T-helper 9 cell (primary cell): ENCODE measurements around the gene FAM120A.

Source experiments
- DNase-seq: peaks from one replicate; pipeline ENCODE4 v3.0.0-alpha.2; 2020

The FAM120A gene

DNA sequence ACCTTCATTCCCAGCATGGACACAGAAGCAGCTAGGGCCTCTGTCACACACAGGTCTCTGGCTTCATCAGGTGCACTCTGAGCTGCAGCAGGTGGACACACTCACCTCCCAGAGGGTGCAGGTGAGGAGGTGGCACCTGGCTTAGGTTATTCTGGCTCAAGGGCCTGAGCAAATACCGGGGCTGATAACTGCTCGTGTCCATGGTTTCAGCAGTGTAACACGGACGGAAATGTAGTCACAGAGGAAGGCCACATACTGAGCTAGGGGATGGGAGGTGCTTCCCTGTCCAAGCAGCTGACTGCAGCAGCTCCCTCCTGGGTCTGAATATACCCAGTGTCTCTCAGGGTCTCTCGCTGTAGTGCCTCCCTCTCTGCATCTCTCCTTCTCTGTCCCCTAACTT, 130.6 kb downstream of the FAM120A start:
- DNase-seq: no peak

- DNase-seq: no peak
Observed at GRCh38 chr9:93582550-93582949, 131.1 kb downstream of the FAM120A start.

DNA sequence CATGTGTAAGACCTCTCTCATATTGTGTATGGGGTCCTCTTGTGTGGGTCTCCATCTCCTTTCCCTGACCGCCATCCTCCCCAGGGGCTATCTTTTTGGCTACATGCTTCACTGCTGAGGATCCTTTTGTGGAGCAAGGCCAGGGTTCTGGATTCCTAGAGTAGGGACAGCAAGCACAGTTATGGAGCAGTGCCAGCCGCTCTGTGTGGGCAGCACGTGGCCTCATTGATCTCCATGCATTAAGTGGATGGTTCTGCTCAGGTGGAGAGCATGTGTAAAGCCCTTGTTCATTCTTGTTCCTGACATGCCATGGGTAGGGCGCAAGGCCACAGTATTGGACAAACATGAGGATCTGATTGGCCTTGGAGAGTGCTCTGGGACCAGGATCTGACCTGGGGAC, 133.8 kb downstream of the FAM120A start:
- no peak for DNase-seq

DNA sequence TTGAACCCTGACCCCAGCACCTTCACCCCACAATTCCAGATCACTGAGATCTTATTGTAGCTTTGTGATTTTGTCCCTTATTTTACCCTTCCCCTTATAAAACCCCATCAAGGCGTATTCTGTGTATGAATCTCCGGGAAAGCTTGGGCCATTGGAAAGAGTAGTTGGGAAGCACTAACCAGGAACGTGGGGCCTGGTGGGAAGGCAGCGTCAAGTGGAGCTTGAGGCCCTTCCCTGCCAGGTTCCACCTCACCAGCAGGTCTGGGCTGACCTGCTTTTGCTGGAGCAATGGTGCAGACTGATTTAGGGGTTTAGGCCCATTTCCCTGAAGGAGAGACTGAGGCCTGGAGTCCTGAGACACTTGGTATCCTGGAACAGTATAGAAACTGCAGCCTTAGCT, 134.2 kb downstream of the FAM120A start:
- no peak for DNase-seq

DNA sequence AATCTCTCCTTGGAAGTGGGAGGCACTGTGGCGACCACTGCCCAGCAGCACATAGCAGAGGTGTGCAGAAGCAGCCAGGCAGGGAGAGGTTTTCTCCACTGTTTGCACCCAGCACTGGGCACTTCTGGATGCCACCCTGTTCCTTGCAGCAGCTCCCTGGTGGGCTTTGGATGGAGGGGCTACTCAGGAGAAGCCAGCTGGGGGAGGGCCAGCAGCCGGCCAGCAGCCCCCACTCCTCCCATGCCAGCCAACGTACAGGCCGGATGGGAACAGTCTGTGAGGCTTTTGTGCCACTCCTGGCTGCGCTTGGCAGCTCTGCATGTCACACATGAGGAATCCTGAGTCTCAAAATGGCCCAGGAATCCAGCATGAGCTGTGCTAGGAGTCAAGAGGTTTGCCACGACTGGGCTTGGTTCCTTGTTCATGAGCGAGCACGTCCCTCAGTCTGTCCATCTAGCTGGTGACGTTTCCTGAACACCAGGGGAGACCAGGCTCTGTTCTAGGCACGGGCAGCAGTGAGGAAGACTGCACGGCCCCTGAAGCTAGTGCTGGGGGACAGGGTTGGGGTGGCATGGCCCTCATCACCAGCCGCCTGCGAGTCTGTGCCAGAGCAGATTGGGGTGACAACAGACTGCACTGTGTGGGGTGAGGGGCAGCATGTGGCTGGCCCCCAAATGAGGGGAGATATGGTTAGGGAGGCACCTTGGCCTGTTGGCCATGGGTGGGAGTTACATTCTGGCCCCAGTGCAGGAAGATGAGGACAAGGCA, 135.0 kb downstream of the FAM120A start:
- no peak for DNase-seq

GRCh38 chr9:93587284-93587650, 135.8 kb downstream of the FAM120A start:
- DNase-seq: no peak

DNA sequence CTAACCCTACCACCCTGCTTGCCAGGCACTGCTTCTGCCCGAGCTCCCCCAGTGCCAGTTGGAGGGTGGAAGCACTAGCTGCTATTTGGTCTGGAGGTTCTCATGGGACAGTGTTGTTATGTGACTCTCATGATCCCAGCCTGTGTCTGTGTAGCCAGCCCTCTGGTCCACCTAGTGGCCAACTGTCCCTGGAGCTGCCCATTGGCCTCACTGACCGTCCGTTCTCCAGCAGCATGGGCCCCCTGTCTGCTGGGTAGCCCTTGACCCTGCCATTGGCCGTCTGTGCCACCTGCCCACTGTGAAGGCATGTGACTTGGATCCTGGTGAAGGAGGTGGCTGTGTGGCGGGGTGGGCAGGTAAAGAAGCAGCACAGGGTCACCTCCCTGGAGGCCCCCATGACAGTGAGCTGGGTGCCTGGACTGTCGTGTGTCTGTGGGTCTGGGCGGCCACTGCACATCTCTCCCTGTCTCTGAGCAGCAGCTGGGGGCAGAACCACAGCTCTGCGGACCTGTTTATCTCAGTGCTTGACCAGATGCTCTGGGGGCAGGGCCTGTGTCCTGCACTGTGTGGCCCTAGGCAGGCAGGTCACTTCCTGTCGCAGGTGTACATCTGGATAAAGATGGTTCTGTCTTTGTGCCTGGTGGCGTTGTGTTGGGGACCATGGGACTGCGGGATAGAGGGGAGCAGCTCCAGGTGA, 136.3 kb downstream of the FAM120A start:
- DNase-seq: no peak

DNA sequence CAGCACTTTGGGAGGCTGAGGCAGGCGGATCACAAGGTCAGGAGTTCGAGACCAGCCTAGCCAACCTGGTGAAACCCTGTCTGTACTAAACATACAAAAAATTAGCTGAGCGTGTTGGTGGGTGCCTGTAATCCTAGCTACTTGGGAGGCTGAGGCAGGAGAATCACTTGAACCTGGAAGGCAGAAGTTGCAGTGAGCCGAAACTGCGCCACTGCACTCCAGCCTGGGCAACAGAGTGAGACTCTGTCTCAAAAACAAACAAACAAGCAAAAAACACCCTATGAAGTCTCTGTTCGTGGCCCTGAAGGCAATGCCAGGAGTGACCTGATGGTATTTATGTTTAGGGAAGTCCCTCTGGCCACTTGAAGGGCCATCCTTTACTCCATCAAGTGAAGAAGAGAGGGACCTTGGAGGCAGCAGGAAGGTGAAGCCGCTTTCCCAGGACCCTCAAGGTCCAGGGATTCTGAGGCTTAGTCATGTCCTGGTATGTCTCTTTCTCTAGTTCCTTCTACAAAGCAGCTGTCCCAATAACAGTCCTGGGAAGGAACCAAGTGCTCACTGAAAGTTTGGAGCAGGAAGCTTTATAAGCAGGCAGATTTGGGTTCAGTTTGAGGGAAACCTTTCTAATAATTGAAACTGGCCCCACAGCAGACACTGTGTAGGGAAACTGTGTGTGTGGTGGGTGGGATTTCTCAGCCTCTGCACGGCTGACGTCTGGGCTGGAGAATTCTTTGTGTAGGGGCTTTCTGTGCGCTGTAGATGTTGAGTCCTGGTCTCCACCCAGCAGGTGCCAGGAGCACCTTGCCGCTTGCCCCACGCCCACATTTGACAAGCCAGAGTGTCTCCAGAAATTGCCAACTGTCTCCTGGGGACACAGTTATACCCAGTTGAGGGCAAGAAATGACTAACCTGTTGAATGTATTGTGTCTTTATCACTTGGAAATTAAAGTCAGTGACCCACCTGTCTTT, 137.4 kb downstream of the FAM120A start:
- DNase-seq: no peak

- DNase-seq: no peak
Observed at GRCh38 chr9:93589688-93590087, 138.2 kb downstream of the FAM120A start.

DNA sequence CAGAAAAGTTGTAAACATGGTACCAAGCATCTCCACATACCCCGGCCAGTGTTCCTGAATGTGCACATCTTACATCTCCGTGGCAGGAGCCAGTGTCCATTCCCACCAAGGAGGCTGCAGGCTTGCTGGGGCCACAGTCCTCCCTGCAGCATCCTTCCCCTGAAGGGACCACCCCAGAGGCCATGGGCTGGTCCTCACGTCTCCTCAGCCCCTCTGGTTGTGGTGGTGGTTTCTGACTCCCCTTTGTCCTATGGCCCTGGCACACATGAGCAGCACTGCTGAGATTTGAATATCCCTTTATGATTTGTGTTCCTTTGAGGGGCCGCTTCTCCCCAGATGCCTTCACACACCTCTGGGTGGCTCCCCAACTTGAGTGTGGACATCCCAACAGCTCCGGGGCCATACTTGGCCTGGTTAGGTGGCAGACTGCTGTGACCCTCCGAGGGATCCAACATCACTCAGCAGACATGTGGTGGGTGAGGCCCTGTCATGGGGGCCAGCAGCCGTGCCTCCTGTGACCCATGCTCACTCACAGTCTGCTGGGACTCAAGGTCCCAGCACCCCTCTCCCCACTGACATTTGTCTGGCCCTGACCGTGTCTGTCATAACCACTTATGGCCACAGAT, 139.2 kb downstream of the FAM120A start:
- no peak for DNase-seq

DNA sequence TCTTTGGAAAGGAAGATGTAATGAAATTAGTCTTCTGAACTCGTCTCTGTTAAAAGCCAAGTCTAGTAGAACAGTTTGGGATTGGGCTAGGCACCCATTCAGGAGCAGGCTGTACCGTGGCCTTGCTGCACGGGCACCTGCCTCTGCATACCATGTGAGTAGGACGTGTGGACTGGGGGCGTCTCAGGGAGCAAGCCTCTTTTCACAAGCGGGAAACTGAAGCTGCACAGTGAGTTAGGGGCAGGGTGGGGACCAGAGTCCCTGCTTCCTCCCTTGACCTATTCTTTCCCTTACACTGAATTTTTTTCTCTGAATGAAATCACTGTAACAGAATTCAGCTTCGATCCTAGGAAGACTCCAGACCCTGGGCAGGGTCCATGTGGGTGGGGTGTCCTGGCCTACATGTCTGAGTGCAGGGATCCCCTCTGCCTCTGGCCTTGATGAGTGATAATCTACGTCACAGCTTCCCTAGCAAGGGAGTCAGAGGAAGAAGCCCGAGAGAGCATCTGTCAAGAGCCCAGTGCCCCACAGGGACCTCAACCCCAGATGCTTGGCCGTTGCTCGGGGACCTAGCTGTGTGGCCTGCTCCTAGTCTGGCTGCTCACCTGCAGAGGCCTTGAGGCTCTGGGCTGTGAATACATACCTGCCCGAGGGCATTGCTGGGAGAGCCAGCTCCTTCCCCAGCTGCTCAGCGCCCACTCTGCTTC, 140.0 kb downstream of the FAM120A start:
- DNase-seq: no peak

GRCh38 chr9:93592008-93592642, 140.6 kb downstream of the FAM120A start:
- DNase-seq: no peak

DNA sequence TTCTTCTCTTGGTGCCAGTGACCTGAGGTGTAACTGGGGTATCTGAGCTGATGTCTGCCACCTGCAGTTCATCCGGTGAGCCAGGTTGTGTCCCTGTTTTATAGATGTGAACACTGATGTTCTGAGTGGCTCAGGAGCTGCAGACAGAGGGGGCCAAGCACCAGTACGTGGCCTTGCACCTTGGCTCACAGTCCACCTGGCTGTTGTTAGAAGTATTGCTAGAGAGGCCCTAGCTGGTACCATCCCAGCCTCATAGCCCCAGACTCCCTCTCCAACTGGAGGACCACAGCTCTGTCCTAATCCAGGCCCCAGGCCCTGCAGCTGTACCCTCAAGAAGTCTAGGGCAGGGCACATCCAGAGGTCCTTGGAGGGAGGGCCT, 141.1 kb downstream of the FAM120A start:
- DNase-seq: no peak

GRCh38 chr9:93593144-93593658, 141.7 kb downstream of the FAM120A start:
- DNase-seq: no peak

GRCh38 chr9:93594041-93594756, 142.7 kb downstream of the FAM120A start:
- no peak for DNase-seq

DNA sequence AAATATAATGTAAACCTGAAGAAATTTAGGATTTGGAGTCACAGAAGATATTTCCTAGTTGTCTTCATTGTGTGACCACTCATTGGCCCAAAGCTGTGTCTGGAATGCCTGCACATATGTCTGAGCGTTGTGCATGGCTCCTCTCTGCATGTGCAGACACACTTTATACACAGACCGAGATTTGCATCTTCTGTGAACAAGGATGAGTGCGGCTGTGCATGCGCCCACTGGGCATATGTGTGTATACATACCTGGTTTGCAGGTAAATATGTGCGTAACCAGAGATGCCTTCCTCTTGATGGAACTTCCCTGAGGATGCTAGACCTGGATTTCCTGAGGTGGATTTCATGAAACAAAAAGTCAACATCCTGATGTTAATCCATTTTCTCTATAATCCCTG, 144.0 kb downstream of the FAM120A start:
- no peak for DNase-seq

DNA sequence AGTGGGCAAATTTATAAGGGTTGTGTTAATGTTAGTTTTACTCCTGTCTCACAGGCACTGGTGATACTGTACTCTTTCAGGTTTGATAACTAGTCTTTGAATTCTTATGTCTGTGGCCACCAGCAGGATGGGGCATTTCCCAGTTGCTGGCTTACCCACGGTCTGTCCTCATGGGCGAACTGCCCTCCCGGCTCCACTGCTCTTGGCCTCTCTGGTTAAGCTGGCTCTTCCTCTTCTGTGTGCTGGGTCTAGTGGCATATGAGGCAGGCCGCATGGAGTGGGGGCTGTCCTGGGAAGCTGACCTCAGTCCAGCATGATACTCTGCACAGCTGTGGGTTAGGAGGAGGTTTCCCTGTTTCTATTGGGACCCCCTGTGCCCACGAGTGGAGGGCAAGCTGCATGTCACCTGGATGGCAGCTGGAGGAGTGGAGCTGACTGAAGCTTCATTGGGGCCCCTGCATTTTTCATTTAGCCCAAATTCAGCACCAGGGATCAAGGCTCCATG, 144.4 kb downstream of the FAM120A start:
- no peak for DNase-seq

DNA sequence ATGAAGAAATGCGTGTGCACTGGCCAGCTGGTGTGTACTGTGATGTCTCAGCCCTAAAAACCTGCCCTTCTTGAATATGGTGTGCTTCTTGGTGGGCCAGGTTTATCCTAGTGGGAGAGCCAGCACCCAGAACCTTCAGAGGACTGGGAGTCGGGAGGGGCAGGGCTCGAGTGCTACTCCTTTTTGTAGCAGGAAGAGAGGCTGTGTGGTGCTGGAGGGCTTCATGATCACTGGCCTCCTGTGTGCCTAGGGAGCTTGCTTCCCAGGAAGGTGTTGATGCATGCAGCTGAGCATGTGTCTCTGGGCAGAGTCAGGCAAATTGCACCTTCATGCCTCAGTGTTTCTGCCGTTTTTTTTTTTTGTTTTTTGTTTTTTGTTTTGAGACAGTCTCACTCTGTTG, 144.9 kb downstream of the FAM120A start:
- DNase-seq: no peak

GRCh38 chr9:93597142-93597706, 145.7 kb downstream of the FAM120A start:
- DNase-seq: no peak
